ENCODE results near the gene OARD1.

- TF ChIP-seq CTCF (IDR thresholded peaks at IDR 0.05) (no peak), EZH2 (IDR thresholded peaks at IDR 0.05; ENCODE audit: borderline replicate concordance, insufficient read depth, low read depth, low read length, poor library complexity, severe bottlenecking) (no peak)
Measured at GRCh38 chr6:41061196-41061726, 10.9 kb downstream of the OARD1 start.

Measured in B cell (primary cell).